A549 (cell line): Measurements from ENCODE around the gene SYK.

Experiments
- CHD2 ChIP-seq: fragments of 150-350 bp; IDR thresholded peaks from 2 replicates; pipeline ENCODE4 v1.6.1; 2014; ENCODE audit warnings: low read length; ENCODE audit not compliant: partially characterized antibody
- CTCF ChIP-seq: fragments of >200 bp; sonication (Bioruptor Twin); formaldehyde crosslinking; IDR thresholded peaks from 3 replicates; pipeline ENCODE4 v1.5.1; 2016
- PHF8 ChIP-seq: fragments of 200-600 bp; sonication (generic); IDR thresholded peaks from 2 replicates; pipeline ENCODE4 v1.6.1; 2016; ENCODE audit warnings: low read depth, mild to moderate bottlenecking, antibody characterized with exemption, moderate library complexity, borderline replicate concordance
- POLR2A ChIP-seq: IDR thresholded peaks from 2 replicates; pipeline ENCODE4 v1.6.1; 2012; ENCODE audit warnings: mild to moderate bottlenecking, low read length

GRCh38 chr9:90774071-90774470 lies 27.5 kb upstream of the SYK start:
- TF ChIP-seq CTCF (no peak), POLR2A (no peak), PHF8 (no peak), CHD2 (no peak)
